Panc1 (cell line): ENCODE data around the gene AMOTL1.

ENCODE experiments used
- REST ChIP-seq, 2 experiments: IDR thresholded peaks; 2 replicates each; pipeline ENCODE4 v1.6.1; 2011 to 2012; ENCODE audit warnings: low read depth in 2 of 2, control low read depth in 1 of 2, low read length in 1 of 2, mild to moderate bottlenecking in 1 of 2, moderate library complexity in 1 of 2; ENCODE audit not compliant: insufficient read depth in 1 of 2
- TF ChIP-seq, protein P1 (sequence below): fragments of 450-650 bp; IDR thresholded peaks from 2 replicates; pipeline ENCODE4 v1.5.1; 2017; ENCODE audit warnings: mild to moderate bottlenecking

GRCh38 chr11:94768602-94769541, 716 bp downstream of the AMOTL1 start:
- TF ChIP-seq, protein P1, sequence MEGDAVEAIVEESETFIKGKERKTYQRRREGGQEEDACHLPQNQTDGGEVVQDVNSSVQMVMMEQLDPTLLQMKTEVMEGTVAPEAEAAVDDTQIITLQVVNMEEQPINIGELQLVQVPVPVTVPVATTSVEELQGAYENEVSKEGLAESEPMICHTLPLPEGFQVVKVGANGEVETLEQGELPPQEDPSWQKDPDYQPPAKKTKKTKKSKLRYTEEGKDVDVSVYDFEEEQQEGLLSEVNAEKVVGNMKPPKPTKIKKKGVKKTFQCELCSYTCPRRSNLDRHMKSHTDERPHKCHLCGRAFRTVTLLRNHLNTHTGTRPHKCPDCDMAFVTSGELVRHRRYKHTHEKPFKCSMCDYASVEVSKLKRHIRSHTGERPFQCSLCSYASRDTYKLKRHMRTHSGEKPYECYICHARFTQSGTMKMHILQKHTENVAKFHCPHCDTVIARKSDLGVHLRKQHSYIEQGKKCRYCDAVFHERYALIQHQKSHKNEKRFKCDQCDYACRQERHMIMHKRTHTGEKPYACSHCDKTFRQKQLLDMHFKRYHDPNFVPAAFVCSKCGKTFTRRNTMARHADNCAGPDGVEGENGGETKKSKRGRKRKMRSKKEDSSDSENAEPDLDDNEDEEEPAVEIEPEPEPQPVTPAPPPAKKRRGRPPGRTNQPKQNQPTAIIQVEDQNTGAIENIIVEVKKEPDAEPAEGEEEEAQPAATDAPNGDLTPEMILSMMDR = no peak
- no peak for TF ChIP-seq REST (IDR thresholded peaks at IDR 0.05; ENCODE audit: insufficient read depth in 1 of 2, low read depth in 2 of 2, low read length in 1 of 2)
